ENCODE results near the gene SLC36A2. TPM values are rescaled to one million over a fixed set of nuclear protein-coding genes. Genes with fewer than 3 reads are reported as not detected.

The SLC36A2 gene
- total and polyA plus RNA-seq, 2 donors (not counting 1 experiment from before 2014, with no cell fraction given) = not detected

- Histone ChIP-seq H3K4me1 (ENCODE audit: control insufficient read depth, extremely low read depth, insufficient read depth, low read length) (no peaks in the 10 kb centered on the region), H3K4me2 (ENCODE audit: extremely low read depth, insufficient read depth, low read length) (no peak overlapping the region), H3K9me3 (ENCODE audit: control insufficient read depth, insufficient read depth, low read depth, low read length) (no peaks in the 10 kb centered on the region), H3K27me3 (ENCODE audit: control insufficient read depth, insufficient read depth, low read length) (no peaks in the 10 kb centered on the region), H4K20me1 (ENCODE audit: control insufficient read depth, extremely low read depth, insufficient read depth, low read length) (no peaks in the 10 kb centered on the region), H3K79me2 (ENCODE audit: control insufficient read depth, insufficient read depth, low read length) (no peaks in the 10 kb centered on the region), H3K36me3 (ENCODE audit: control insufficient read depth, insufficient read depth, low read length) (no peaks in the 10 kb centered on the region), H2AFZ (ENCODE audit: low read length) (no peak overlapping the region), H3K9ac (ENCODE audit: insufficient read depth, low read length) (no peak overlapping the region), H3K4me3 (replicated peaks in 1 of 4; ENCODE audit: control extremely low read depth in 1 of 4, insufficient read depth in 1 of 4, low read depth in 3 of 4, low read length in 4 of 4) (no peak overlapping the region), H3K27ac (ENCODE audit: insufficient read depth, low read length) (no peak overlapping the region)
- no peak for DNase-seq (ENCODE audit: low read depth in 2 of 2)
- TF ChIP-seq EZH2 (IDR thresholded peaks at IDR 0.05; ENCODE audit: low read length, missing control alignments) = no peak
- TF ChIP-seq, protein P1, sequence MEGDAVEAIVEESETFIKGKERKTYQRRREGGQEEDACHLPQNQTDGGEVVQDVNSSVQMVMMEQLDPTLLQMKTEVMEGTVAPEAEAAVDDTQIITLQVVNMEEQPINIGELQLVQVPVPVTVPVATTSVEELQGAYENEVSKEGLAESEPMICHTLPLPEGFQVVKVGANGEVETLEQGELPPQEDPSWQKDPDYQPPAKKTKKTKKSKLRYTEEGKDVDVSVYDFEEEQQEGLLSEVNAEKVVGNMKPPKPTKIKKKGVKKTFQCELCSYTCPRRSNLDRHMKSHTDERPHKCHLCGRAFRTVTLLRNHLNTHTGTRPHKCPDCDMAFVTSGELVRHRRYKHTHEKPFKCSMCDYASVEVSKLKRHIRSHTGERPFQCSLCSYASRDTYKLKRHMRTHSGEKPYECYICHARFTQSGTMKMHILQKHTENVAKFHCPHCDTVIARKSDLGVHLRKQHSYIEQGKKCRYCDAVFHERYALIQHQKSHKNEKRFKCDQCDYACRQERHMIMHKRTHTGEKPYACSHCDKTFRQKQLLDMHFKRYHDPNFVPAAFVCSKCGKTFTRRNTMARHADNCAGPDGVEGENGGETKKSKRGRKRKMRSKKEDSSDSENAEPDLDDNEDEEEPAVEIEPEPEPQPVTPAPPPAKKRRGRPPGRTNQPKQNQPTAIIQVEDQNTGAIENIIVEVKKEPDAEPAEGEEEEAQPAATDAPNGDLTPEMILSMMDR (conservative IDR thresholded peaks at IDR 0.05 in 1 of 2, IDR thresholded peaks at IDR 0.05 in 1 of 2; ENCODE audit: low read depth in 1 of 2, low read length in 2 of 2) = no peak
Measured at GRCh38 chr5:151326266-151326665, 21.1 kb downstream of the SLC36A2 start.

GRCh38 chr5:151320481-151320880, 26.9 kb downstream of the SLC36A2 start:
- Histone ChIP-seq H3K4me1 (ENCODE audit: control insufficient read depth, extremely low read depth, insufficient read depth, low read length) (no peaks in the 10 kb centered on the region), H3K36me3 (ENCODE audit: control insufficient read depth, insufficient read depth, low read length) (no peaks in the 10 kb centered on the region), H4K20me1 (ENCODE audit: control insufficient read depth, extremely low read depth, insufficient read depth, low read length) (no peaks in the 10 kb centered on the region), H3K27ac (ENCODE audit: insufficient read depth, low read length) (no peak overlapping the region), H3K4me3 (replicated peaks in 1 of 4; ENCODE audit: control extremely low read depth in 1 of 4, insufficient read depth in 1 of 4, low read depth in 3 of 4, low read length in 4 of 4) (no peak overlapping the region), H3K4me2 (ENCODE audit: extremely low read depth, insufficient read depth, low read length) (no peak overlapping the region), H3K27me3 (ENCODE audit: control insufficient read depth, insufficient read depth, low read length) (no peaks in the 10 kb centered on the region), H3K9ac (ENCODE audit: insufficient read depth, low read length) (no peak overlapping the region), H2AFZ (ENCODE audit: low read length) (no peak overlapping the region), H3K79me2 (ENCODE audit: control insufficient read depth, insufficient read depth, low read length) (no peaks in the 10 kb centered on the region), H3K9me3 (ENCODE audit: control insufficient read depth, insufficient read depth, low read depth, low read length) (no peaks in the 10 kb centered on the region)
- no peak for TF ChIP-seq EZH2 (IDR thresholded peaks at IDR 0.05; ENCODE audit: low read length, missing control alignments)
- TF ChIP-seq, protein P1 (conservative IDR thresholded peaks at IDR 0.05 in 1 of 2, IDR thresholded peaks at IDR 0.05 in 1 of 2; ENCODE audit: low read depth in 1 of 2, low read length in 2 of 2) = no peak
- DNase-seq (ENCODE audit: low read depth in 2 of 2) = no peak

DNA sequence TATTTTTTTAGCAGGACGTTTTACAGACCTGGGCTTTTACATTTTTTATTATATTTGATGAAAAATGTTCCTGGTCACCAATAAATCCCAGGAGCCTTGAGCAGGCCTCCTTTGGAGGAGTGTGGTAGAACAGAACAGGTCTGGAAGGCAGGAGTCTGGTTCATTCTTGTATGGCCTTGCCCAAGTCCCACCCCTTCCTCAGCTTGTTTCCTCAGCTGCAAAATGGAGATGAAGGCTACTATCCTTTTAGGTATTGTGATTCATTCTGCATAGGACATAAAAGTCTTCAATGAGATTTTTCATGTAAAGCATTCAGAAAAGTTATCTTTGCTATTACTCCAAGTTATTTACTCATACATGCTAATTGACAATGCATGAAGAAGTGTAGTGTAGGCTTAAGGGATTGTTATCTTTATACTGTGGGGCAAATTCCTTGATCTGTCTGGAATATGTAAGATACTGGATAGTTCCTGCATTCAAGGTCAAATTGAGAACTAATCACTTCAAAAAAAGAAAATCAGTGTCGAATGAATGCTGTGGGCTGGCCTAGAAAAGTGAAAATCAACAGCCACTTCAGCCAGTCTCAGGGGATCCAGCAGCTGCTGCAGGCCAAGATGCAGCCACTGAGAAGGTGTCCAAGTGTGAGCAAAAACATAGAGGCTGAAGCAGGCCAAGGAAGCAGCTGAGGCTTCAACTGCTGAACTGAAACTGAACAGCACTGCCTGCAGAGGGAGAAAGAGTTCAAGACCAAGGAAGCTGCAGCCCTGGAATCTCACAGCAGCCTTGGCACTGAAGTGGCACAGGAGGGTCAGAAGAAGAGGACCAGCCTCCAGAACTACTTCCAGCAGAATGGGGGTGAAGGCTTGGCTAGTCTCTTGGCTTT, 28.3 kb downstream of the SLC36A2 start:
- no peak overlapping the region for H3K9ac ChIP-seq (ENCODE audit: insufficient read depth, low read length)
- no peak overlapping the region for H2AFZ ChIP-seq (ENCODE audit: low read length)
- no peak overlapping the region for H3K4me2 ChIP-seq (ENCODE audit: extremely low read depth, insufficient read depth, low read length)
- H3K79me2 ChIP-seq (ENCODE audit: control insufficient read depth, insufficient read depth, low read length) = no peaks in the 10 kb centered on the region
- H3K4me1 ChIP-seq (ENCODE audit: control insufficient read depth, extremely low read depth, insufficient read depth, low read length) = no peaks in the 10 kb centered on the region
- no peak overlapping the region for H3K4me3 ChIP-seq (replicated peaks in 1 of 4; ENCODE audit: control extremely low read depth in 1 of 4, insufficient read depth in 1 of 4, low read depth in 3 of 4, low read length in 4 of 4)
- H3K36me3 ChIP-seq (ENCODE audit: control insufficient read depth, insufficient read depth, low read length) = no peaks in the 10 kb centered on the region
- no peak overlapping the region for H3K27ac ChIP-seq (ENCODE audit: insufficient read depth, low read length)
- no peaks in the 10 kb centered on the region for H3K9me3 ChIP-seq (ENCODE audit: control insufficient read depth, insufficient read depth, low read depth, low read length)
- no peaks in the 10 kb centered on the region for H4K20me1 ChIP-seq (ENCODE audit: control insufficient read depth, extremely low read depth, insufficient read depth, low read length)
- DNase-seq (ENCODE audit: low read depth in 2 of 2) = peak; percentile 1 to 6
- no peak for TF ChIP-seq EZH2 (IDR thresholded peaks at IDR 0.05; ENCODE audit: low read length, missing control alignments)
- TF ChIP-seq, protein P1 (conservative IDR thresholded peaks at IDR 0.05 in 1 of 2, IDR thresholded peaks at IDR 0.05 in 1 of 2; ENCODE audit: low read depth in 1 of 2, low read length in 2 of 2) = peak; percentile 24 to 27
- H3K27me3 ChIP-seq (ENCODE audit: control insufficient read depth, insufficient read depth, low read length) = no peaks in the 10 kb centered on the region
